GM12873 (cell line): Measurements from ENCODE around the gene PAM16.

Source experiments
- CTCF ChIP-seq: IDR thresholded peaks from 2 replicates; pipeline ENCODE4 v1.5.1; 2012; ENCODE audit warnings: low read depth, mild to moderate bottlenecking, moderate library complexity, low read length, control low read depth; ENCODE audit not compliant: insufficient read depth; ENCODE audit errors: missing control alignments

Gene PAM16

GRCh38 chr16:4359914-4360313 lies 8.8 kb upstream of the PAM16 start:
- no peak for TF ChIP-seq CTCF

GRCh38 chr16:4358831-4359561 lies 7.9 kb upstream of the PAM16 start:
- peak; percentile 87 for TF ChIP-seq CTCF

GRCh38 chr16:4358236-4358635 lies 7.1 kb upstream of the PAM16 start:
- no peak for TF ChIP-seq CTCF

GRCh38 chr16:4356820-4357219 lies 5.7 kb upstream of the PAM16 start:
- TF ChIP-seq CTCF, result no peak

GRCh38 chr16:4354512-4355409 lies 3.6 kb upstream of the PAM16 start:
- no peak for TF ChIP-seq CTCF

GRCh38 chr16:4353675-4354074 lies 2.6 kb upstream of the PAM16 start:
- no peak for TF ChIP-seq CTCF

GRCh38 chr16:4352843-4353242 lies 1.7 kb upstream of the PAM16 start:
- no peak for TF ChIP-seq CTCF
